B cell (primary cell): ENCODE measurements around the gene ADORA3.

Source experiments
- EZH2 ChIP-seq: IDR thresholded peaks from 2 replicates; pipeline ENCODE4 v1.6.1; 2012; ENCODE audit warnings: borderline replicate concordance, low read depth, mild to moderate bottlenecking, moderate library complexity, low read length; ENCODE audit not compliant: insufficient read depth, poor library complexity, severe bottlenecking
- TF ChIP-seq, protein P1 (sequence below): fragments of 200-600 bp; IDR thresholded peaks from one replicate; pipeline ENCODE4 v1.8.0; 2022; ENCODE audit warnings: antibody characterized with exemption, mild to moderate bottlenecking

DNA sequence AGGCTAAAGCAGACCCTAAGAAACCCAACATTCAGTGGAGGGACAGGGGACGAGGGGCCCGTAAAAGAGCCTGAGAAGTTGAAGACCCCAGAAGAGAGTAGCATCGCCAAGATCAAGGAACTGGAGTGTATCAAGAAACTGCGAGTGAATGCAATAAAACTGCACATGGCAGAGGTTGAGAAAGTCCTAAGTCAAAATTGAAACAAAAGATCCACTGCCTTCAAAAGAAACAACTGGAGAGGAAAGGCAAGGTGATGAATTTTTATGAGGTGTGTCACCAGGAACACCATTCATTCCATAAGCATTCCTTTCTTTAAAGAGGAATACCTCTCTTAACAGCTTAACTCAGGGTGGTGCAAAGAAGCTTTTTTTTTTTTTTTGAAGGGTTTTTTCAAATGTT is 38.3 kb upstream of the ADORA3 start:
- TF ChIP-seq, protein P1, sequence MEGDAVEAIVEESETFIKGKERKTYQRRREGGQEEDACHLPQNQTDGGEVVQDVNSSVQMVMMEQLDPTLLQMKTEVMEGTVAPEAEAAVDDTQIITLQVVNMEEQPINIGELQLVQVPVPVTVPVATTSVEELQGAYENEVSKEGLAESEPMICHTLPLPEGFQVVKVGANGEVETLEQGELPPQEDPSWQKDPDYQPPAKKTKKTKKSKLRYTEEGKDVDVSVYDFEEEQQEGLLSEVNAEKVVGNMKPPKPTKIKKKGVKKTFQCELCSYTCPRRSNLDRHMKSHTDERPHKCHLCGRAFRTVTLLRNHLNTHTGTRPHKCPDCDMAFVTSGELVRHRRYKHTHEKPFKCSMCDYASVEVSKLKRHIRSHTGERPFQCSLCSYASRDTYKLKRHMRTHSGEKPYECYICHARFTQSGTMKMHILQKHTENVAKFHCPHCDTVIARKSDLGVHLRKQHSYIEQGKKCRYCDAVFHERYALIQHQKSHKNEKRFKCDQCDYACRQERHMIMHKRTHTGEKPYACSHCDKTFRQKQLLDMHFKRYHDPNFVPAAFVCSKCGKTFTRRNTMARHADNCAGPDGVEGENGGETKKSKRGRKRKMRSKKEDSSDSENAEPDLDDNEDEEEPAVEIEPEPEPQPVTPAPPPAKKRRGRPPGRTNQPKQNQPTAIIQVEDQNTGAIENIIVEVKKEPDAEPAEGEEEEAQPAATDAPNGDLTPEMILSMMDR, result no peak
- TF ChIP-seq EZH2, result no peak
